Fibroblast of the aortic adventitia (primary cell): ENCODE data around the gene BZW1. TPM values are rescaled to one million over a fixed set of nuclear protein-coding genes. Genes with fewer than 3 reads are reported as not detected.

Source experiments
- DNase-seq: peaks from one replicate; pipeline ENCODE4 v3.0.0-alpha.2; 2010; ENCODE audit warnings: low read depth
- H3K4me3 ChIP-seq: 2 replicates; pipeline ENCODE4 v1.5.1; 2011; ENCODE audit warnings: low read depth, mild to moderate bottlenecking, control low read depth, low read length, moderate library complexity
- CTCF ChIP-seq: IDR thresholded peaks from 2 replicates; pipeline ENCODE4 v1.5.1; 2011; ENCODE audit warnings: mild to moderate bottlenecking, low read length, control low read depth, inconsistent platforms; ENCODE audit not compliant: insufficient read depth
- small RNA-seq: library from RNA; depleted of rRNA; stranded (forward); fragments of <200 nt; gene quantifications from one replicate; pipeline ENCODE3, GENCODE V24; 2012
- total RNA-seq: library from RNA; depleted of rRNA; stranded (reverse); fragments of >200 nt; gene quantifications from 2 replicates; pipeline ENCODE4 v1.2.3, GENCODE V29; 2012; ENCODE audit warnings: low replicate concordance

Gene BZW1
- total RNA-seq, 1 donor = 931 TPM

- DNase-seq = no peak
- no peak overlapping the region for H3K4me3 ChIP-seq
- no peak for TF ChIP-seq CTCF
These were observed 59.4 kb downstream of the BZW1 start for GRCh38 chr2:200871151-200871550.

- no peak for DNase-seq
These were observed 61.9 kb downstream of the BZW1 start for GRCh38 chr2:200873560-200873959.

More at GRCh38 chr2:200873560-200873959, 61.9 kb downstream of the BZW1 start:
- H3K4me3 ChIP-seq = no peak overlapping the region
- no peak for TF ChIP-seq CTCF

Small RNAs within 50 kb of the gene (small RNA-seq; reads per million reads assigned to genes)
- gene RF00019 (not detected), gene RNA5SP115 (not detected), gene RNU1-133P (0.32 reads per million), gene RNU6-31P (not detected)

Other genes with a start within 250 kb of the BZW1 start
- 23.6 and 84.0 TPM in 2 replicates for gene AOX1, start 225.9 kb upstream of the BZW1 start, total RNA-seq
- 59.8 and 175 TPM in 2 replicates for gene CLK1, start 52.7 kb downstream of the BZW1 start, total RNA-seq
- gene PPIL3, start 77.2 kb downstream of the BZW1 start, total RNA-seq = 47.3 and 50.0 TPM in 2 replicates
- gene NIF3L1, start 77.5 kb downstream of the BZW1 start, total RNA-seq = 8.4 and 38.5 TPM in 2 replicates
- 12.7 and 17.4 TPM in 2 replicates for gene ORC2, start 151.8 kb downstream of the BZW1 start, total RNA-seq